Tibial artery (tissue), 4 donors: ENCODE results near the gene GDF7.

Source experiments
- DNase-seq, 2 donors: peaks; one replicate each; pipeline ENCODE4 v3.0.0-alpha.2; 2019
- H3K27ac ChIP-seq, 2 donors: fragments of 200-600 bp; sonication (generic) in 1 of 2; 1 replicate in 1 of 2; 2 replicates in 1 of 2; pipeline ENCODE4 v1.5.1; 2018 to 2019; ENCODE audit warnings: mild to moderate bottlenecking in 1 of 2
- H3K27me3 ChIP-seq, 2 donors: fragments of 200-600 bp; sonication (generic) in 1 of 2; one replicate each; pipeline versions ENCODE4 v1.5.1 to v1.6.0; 2016 to 2019
- H3K36me3 ChIP-seq, 3 donors: fragments of 200-600 bp; sonication (generic) in 2 of 3; one replicate each; pipeline ENCODE4 v1.5.1; 2016 to 2019; ENCODE audit warnings: mild to moderate bottlenecking in 2 of 3
- H3K4me1 ChIP-seq, 4 donors: fragments of 200-600 bp; sonication (generic) in 2 of 4; 1 replicate in 3 of 4; 2 replicates in 1 of 4; pipeline ENCODE4 v1.5.1; 2016 to 2019
- H3K4me3 ChIP-seq, 2 donors: fragments of 200-600 bp; sonication (generic) in 1 of 2; 1 replicate in 1 of 2; 2 replicates in 1 of 2; pipeline ENCODE4 v1.5.1; 2018 to 2019; ENCODE audit warnings: mild to moderate bottlenecking in 2 of 2
- H3K9me3 ChIP-seq, 3 donors: fragments of 200-600 bp; sonication (generic) in 1 of 3; one replicate each; pipeline ENCODE4 v1.5.1; 2016 to 2019
- CTCF ChIP-seq, 2 experiments: fragments of 200-600 bp in 1 of 2; fragments of 450-650 bp in 1 of 2; IDR thresholded peaks; one replicate each; pipeline ENCODE4 v1.5.1; 2017 to 2019; ENCODE audit warnings: antibody characterized with exemption in 2 of 2, mild to moderate bottlenecking in 1 of 2, moderate library complexity in 1 of 2
- intact Hi-C: fragments of 100-400 bp; cut with DNase I; formaldehyde crosslinking; loops from one replicate; pipeline ENCODE4 v1.15.0; 2023; ENCODE audit warnings: low total_unique reads

The GDF7 gene

GRCh38 chr2:20623241-20623640, 43.7 kb upstream of the GDF7 start:
- DNase-seq = peak in 1 of 2 donors; percentile 53
- peak overlapping the region; percentile 35 to 99 for H3K27ac ChIP-seq
- intact Hi-C loops = no loop called here
- H3K9me3 ChIP-seq = no peaks in the 10 kb centered on the region
- no peak for TF ChIP-seq CTCF (IDR thresholded peaks at IDR 0.05)
- no peak overlapping the region for H3K4me3 ChIP-seq
- H3K4me1 ChIP-seq = peaks cover 9 to 62% (median 32%) of the 10 kb centered on the region in 4 donors
- H3K36me3 ChIP-seq = peaks cover 43 to 72% (median 56%) of the 10 kb centered on the region in 3 donors
- no peaks in the 10 kb centered on the region for H3K27me3 ChIP-seq

- intact Hi-C loops = no loop called here
- no peak overlapping the region for H3K4me3 ChIP-seq
- no peaks in the 10 kb centered on the region for H3K27me3 ChIP-seq
These were observed 43.2 kb upstream of the GDF7 start for GRCh38 chr2:20623741-20624155.

GRCh38 chr2:20624156-20624883, 42.6 kb upstream of the GDF7 start:
- H3K4me1 ChIP-seq = peaks cover 4 to 51% (median 21%) of the 10 kb centered on the region in 4 donors
- H3K4me3 ChIP-seq = no peak overlapping the region
- H3K9me3 ChIP-seq = no peaks in the 10 kb centered on the region
- intact Hi-C loops = no loop called here
- no peaks in the 10 kb centered on the region for H3K27me3 ChIP-seq
- peak overlapping the region; percentile 35 to 99 for H3K27ac ChIP-seq
- H3K36me3 ChIP-seq = peaks cover 43 to 77% (median 62%) of the 10 kb centered on the region in 3 donors
- TF ChIP-seq CTCF (IDR thresholded peaks at IDR 0.05) = no peak
- peak in 1 of 2 donors; percentile 64 for DNase-seq

More at GRCh38 chr2:20623741-20624155, 43.2 kb upstream of the GDF7 start:
- TF ChIP-seq CTCF (IDR thresholded peaks at IDR 0.05) = no peak
- DNase-seq = peak in 1 of 2 donors; percentile 58
- peaks cover 9 to 56% (median 27%) of the 10 kb centered on the region in 4 donors for H3K4me1 ChIP-seq
- H3K27ac ChIP-seq = peak overlapping the region; percentile 35 to 99
- H3K9me3 ChIP-seq = no peaks in the 10 kb centered on the region
- H3K36me3 ChIP-seq = peaks cover 43 to 72% (median 57%) of the 10 kb centered on the region in 3 donors

DNA sequence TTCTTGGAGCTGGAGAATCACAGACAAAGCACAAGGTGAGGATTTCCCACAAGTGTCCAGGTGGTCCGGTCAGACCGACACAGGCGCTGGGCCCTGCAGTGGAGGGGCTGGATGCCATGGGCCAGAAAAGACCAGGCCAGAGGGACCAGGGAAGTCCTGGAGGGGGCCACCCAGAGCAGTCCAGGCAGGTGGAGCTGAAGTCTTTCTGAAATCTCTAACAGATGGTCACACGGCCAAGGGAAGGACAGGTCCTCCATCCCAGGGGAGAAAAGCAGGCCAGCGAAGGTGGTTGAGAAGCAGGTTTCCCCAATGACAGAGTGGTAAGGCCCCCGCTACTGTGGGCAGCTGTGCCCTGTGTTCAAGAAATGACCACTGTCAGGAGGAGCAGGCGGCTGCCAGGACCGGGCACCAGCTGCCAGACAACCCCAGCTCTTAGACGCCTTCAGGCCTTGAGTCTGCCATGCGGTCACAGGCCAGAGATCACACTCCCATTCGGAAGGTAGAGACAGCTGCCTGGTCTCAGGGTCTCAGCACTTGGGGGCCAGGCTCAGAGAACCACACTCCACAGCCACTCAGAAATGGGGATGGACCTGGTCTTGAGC, 42.0 kb upstream of the GDF7 start:
- H3K9me3 ChIP-seq = no peaks in the 10 kb centered on the region
- no peaks in the 10 kb centered on the region for H3K27me3 ChIP-seq
- intact Hi-C loops = no loop called here
- H3K4me1 ChIP-seq = peaks cover 0 to 48% (median 15%) of the 10 kb centered on the region in 4 donors
- peaks cover 43 to 80% (median 65%) of the 10 kb centered on the region in 3 donors for H3K36me3 ChIP-seq
- H3K4me3 ChIP-seq = no peak overlapping the region
- peak overlapping the region; percentile 35 to 99 for H3K27ac ChIP-seq
- no peak for TF ChIP-seq CTCF (IDR thresholded peaks at IDR 0.05)
- peak in 1 of 2 donors; percentile 61 for DNase-seq

GRCh38 chr2:20625491-20626391, 41.2 kb upstream of the GDF7 start:
- Histone ChIP-seq H3K4me3 (no peak overlapping the region), H3K27ac (peak overlapping the region; percentile 35 to 99), H3K4me1 (peaks cover 0 to 44% (median 10%) of the 10 kb centered on the region in 4 donors), H3K36me3 (peaks cover 39 to 74% (median 59%) of the 10 kb centered on the region in 3 donors), H3K9me3 (no peaks in the 10 kb centered on the region), H3K27me3 (no peaks in the 10 kb centered on the region)
- peak in 1 of 2 donors; percentile 83 for DNase-seq
- no peak for TF ChIP-seq CTCF (IDR thresholded peaks at IDR 0.05)
- intact Hi-C loops = no loop called here
